D721Med (cell line): ENCODE data around the gene PHYH.

Experiments
- DNase-seq: peaks from one replicate; pipeline ENCODE4 v3.0.0; 2011; ENCODE audit warnings: low spot score; ENCODE audit not compliant: insufficient read length
- FAIRE-seq: peaks from 2 replicates; lab custom pipeline; 2011; peaks lifted over from hg19 to GRCh38; lab: Jason Lieb, UNC
- CTCF ChIP-seq: IDR thresholded peaks from 2 replicates; pipeline ENCODE4 v1.5.1; 2012; ENCODE audit warnings: mild to moderate bottlenecking, control low read depth; ENCODE audit not compliant: insufficient read depth; ENCODE audit errors: missing control alignments

Gene PHYH

GRCh38 chr10:13329565-13329964, 29.7 kb upstream of the PHYH start:
- FAIRE-seq = no peak
- TF ChIP-seq CTCF = no peak
- no peak for DNase-seq

GRCh38 chr10:13328613-13329012, 28.7 kb upstream of the PHYH start:
- FAIRE-seq = no peak

GRCh38 chr10:13328126-13328525, 28.3 kb upstream of the PHYH start:
- TF ChIP-seq CTCF = no peak
- FAIRE-seq (no peak), DNase-seq (no peak)

More at GRCh38 chr10:13328613-13329012, 28.7 kb upstream of the PHYH start:
- no peak for DNase-seq
- TF ChIP-seq CTCF = no peak

GRCh38 chr10:13327534-13327933, 27.7 kb upstream of the PHYH start:
- no peak for TF ChIP-seq CTCF
- FAIRE-seq (no peak), DNase-seq (no peak)

GRCh38 chr10:13322615-13323148, 22.8 kb upstream of the PHYH start:
- no peak for TF ChIP-seq CTCF
- FAIRE-seq (no peak), DNase-seq (no peak)

- no peak for TF ChIP-seq CTCF
- FAIRE-seq (no peak), DNase-seq (no peak)
Observed at GRCh38 chr10:13321576-13321975, 21.7 kb upstream of the PHYH start.

GRCh38 chr10:13319166-13319565, 19.3 kb upstream of the PHYH start:
- no peak for DNase-seq
- no peak for TF ChIP-seq CTCF
- FAIRE-seq = no peak
